ENCODE measurements around the gene INPP4B.

INPP4B gene

DNA sequence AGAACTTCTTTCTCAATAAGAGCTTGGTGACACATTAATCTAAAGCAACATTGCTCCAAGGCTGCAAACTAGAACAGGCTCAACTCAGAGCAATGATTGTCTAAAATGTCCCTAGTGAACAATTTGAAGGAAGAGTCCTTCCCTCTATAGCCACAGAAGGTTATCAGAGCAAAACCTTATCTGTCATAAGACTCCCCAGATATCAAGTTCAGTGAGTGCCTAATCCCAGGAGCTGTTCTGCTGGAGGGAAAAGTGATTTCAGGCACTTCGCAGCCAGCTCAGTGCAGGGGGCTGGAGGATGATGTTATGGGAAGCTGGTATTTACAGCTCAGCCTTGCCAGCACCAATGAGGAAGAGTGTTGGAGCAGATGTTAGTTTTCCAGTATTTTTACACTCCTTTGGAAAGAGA is 497.5 kb downstream of the INPP4B start:
- DNase-seq (ENCODE audit: low read depth), result no peak

DNA sequence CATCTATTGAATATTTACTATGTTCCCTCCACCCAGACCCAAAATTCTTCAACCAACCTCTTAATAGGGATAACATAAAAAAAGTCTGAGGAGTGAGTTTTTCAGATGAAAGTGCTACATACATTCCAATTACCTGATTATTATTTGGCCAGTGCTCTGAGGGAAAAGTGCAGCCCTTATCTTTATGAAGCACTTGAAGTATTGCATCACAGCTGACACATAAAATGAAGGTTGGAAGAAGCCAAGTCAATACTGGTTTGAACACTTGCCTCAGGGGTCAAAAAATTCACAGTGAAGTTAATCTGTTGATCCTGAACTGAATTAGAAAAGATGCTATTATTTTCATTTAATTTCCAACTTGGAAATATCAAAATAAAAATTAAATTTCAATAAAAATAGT is 498.9 kb downstream of the INPP4B start:
- DNase-seq (ENCODE audit: low read depth), result no peak

DNA sequence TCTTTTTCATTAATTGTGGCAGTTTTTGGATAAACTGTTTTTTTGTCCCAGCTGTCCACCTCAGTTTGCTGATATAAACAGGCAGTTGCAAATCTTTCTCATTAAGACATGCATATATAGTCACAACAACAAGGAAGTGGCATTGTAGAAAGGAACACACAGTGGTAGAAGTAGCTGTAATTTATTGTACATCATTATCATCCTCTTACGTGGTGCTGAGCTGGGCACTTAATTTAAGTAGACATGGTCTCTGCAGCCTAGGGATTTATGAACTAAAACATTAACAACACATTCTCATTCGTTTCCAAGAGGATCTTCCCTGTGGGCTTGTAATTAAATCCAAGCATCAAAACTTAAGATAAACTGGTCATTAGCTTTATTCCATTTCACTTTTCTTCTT is 500.2 kb downstream of the INPP4B start:
- DNase-seq (ENCODE audit: low read depth), result no peak

DNA sequence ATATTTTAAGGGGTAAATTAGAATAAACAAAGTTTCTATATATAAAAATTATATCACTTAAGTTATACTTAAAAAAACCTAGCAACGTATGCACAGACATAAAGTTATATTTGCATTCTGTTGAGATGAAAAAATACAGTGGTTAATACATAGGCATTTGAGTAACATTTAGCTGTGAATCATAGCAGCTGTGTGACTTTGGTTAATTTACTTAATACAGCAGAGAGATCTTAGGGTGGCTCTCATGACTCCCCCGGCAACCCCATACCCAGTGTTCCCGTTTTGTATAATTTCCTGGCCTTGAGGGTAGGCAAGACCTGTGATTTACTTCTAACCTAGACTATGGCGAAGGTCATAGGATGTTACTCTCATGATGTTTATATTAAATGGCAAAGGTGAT is 504.8 kb downstream of the INPP4B start:
- no peak for DNase-seq (ENCODE audit: low read depth)

DNA sequence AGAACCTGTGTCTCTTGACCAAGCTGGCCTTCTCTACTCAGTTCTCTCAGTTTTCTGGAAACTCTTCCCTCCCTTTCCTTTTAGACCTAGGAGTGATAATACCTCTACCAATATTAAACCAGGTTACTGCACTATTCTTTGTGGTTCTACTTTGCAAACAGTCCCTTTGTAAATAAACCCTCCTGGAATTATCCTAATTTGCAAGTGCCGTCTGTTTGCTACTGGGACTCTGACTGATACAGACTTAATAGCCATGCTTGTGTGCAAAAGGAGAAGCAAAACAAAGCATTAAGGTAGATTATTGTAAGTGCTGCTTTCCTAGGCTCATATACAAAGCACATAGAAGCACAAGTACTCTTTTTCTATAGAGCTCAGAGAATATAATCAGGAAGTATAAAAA is 507.0 kb downstream of the INPP4B start:
- DNase-seq (ENCODE audit: low read depth), result no peak

DNA sequence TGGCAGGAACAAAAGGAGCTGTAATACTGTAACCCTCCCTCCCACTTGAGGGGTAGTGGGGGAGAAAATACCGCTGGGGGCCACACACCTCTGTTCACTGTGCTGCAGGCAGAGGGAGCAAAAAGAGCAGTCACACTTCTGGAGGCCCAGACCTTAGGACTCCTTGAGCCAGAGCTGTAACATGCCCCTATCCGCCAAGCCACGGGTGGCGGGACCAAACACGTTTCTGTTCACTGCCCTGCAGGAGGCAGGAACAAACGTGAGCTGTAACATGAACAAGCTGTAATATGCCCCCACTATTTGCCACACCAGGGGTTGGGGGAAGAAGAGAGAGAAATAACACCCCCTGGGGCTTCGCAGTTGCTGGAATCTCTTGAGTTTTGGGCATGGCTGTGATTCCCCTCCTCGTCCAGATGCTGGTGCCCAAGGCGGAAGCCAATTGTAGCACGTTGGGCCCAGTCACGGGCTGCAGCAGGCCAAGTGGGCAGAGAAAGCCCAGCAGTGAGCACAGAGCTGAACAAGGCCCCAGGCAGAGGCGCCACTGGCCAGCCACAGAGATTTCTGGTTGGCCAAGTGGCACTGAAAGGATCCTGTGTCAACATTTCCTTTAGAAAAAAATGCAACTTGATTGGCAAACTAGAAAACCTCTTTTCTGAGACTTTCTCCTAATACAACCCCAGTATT is 509.7 kb downstream of the INPP4B start:
- DNase-seq (ENCODE audit: low read depth), result no peak

DNA sequence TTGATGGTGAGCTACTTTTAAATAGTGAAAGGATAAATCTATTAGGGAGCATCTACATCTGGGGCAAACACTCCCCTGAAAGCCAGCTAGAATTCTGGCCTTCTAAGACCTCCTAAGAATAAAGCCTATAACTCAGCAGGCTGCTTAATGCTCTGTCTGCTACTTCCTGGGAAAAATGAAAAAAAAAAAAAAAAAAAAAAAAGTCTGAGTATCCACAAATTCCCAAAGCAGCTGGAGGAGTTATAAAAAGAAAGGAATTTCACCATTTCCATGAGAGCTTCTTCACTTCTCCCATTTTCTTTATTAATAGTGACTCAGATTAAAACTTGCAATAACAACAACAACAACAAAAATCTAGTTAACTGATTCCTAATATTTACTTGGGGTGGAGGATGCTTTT is 511.2 kb downstream of the INPP4B start:
- DNase-seq (ENCODE audit: low read depth), result no peak

DNA sequence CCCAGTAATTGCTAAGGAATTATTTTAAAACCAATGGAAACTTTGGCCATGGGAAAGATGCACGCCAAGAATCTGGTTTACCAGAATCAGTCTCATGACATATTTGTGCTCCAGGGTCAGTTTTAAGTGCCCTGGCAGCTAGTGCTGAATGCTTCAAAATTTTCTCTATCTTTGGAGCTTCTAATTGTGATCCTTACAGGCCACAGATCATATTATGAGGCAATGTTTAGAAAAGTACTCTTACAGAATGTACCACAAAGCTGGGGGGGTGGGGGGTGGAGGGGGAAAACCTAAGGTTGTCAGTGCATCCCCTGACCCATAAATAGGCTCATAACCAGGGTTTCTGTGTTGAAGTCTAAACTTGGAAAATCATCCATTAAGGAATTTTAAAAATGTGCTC is 514.5 kb downstream of the INPP4B start:
- DNase-seq (ENCODE audit: low read depth), result no peak

DNA sequence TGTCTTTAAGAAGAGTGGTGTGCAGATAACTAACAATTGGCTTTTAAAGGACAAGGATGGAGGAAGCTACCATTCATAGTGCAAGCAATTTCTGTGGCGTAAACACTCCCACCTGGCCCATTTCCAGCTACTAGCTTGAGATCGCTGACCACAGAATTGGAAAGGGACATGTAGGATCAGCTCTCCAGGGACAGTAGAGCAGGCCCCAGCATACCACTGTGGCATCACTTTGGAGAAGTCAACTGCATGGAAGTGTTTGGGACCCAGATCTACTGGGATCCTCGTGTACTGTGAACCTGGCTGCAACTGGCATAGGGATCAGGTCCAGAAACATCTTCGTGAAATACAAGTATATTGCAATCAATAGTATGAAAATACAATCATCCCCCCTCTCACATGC is 515.0 kb downstream of the INPP4B start:
- DNase-seq (ENCODE audit: low read depth), result no peak

DNA sequence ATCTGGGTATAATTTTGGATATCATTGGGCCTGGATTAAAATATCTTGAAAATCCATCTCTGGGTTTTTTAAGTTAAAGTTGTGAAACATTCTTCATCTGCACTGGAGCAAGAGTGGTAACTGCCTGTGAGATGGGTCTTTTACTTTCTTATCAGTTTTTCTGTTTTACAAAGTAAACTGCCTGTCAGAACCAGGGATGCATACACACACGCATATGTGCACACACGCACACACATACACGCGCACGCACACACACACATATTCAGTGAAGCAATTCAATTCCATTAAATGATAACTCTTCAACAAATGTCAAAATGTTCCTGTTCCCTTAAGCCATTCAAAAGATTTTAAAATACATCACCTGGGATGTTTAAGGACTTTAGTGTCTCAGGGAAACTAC is 515.8 kb downstream of the INPP4B start:
- no peak for DNase-seq (ENCODE audit: low read depth)

DNA sequence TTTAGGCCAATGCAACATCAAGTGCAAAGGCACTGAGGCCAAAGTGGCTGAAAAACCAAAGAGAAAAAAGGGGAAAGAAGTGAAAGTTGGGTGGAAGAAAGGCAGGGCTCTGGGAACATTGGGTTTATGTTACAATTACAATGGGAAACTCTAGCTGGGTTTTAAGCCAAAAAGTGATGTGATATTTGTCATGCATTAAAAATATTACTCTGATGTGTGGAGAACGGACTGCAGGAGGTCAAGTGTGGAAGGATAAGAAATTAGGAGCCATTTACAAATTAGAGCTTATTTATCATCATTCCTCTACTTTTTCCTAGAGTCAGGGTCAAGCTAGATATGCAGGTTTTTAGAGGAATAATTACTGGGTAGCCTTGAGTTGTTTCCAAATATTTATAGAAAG is 516.8 kb downstream of the INPP4B start:
- DNase-seq (ENCODE audit: low read depth), result no peak

DNA sequence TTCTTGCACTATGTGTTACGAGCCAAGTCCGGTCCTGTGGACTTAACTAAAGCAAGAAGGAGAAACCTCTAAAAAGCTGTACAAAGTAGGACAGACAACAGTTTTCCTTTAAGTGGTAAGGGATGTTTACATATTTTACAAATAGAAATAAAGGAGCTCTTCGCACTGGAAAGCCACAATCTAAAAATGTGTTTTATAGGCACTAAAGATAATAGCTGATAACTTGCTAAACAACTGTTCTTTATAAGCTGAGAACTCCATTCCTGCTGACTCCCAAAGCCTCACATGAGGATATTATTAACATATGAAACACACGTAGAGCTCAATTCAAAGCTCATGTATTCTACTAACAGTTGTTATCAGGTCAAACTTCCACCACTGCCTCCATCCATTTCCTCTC is 519.9 kb downstream of the INPP4B start:
- DNase-seq (ENCODE audit: low read depth), result no peak

DNA sequence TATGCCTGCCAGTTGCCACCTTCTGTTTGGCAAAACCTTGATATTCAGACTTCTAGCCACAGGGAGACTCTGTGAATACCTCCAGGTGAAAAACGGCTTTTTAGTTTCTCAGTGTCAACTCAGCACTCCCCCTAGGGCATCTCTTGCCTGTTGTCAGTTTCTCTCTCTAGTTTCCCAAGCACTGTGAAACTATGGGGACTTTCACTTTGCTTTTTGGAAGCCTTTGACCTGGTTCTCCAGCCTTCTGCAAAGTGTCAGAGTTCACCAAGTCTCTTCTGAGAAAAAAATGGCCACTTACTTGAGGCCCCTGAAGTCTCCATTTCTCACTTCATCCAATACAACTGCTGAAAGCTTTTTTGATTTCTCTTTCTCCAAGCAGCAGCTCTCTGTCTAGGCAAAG is 521.5 kb downstream of the INPP4B start:
- no peak for DNase-seq (ENCODE audit: low read depth)

DNA sequence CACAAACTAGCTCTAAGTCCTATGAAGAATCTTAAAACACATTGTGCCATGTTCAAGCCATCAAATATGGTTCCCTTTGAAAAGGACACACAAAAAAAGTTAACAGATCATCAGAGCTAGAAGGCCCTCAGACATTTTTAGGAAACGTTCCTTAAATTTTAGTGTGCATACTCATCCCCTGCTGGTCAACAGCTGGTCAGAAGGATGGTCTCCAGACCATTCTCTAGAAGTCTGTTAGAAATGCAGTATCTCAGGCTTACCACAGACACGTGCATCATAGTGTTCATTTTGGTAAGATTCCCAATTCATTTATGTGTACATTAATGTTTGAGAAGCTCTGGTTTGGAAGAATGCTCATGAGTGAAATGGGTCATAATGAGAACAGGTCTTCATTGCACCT is 523.1 kb downstream of the INPP4B start:
- no peak for DNase-seq (ENCODE audit: low read depth)

DNA sequence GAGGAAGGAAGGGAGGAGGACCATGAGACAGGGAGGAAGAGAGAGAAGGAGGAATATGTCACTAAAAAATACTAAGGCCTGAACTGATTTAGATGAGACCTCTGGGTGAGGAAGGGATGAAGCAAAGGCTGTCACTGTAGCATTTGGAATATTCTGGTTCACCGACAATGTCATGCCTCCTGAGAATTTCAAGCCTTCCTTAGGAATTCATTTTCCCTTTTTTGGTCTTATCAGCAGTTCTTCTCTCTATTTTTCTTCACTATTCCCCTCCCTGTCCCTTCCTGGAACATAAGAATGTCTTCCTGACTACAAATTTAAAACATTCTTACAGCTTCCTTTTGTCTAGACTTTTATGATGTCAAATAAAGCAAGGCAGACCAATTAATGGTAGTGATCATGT is 527.8 kb downstream of the INPP4B start:
- no peak for DNase-seq (ENCODE audit: low read depth)

DNA sequence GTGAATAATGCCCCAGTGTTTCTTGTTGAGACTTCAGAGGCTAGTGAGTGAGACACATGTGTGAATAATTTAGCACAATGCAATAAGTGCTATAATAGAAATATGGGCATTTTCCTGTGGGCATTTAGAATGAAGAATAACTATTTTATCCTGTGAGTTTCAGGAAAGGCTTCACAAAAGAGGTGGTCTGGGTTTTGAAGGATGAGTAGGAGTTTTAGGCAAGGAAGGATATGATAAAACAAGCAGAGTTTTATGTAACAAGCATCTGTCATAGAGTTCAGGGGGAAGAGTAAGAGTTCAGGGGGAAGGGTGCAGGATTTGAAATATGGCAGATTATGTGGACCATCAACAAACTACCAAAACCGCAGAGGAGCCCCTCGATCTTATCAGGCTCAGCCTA is 529.2 kb downstream of the INPP4B start:
- DNase-seq (ENCODE audit: low read depth), result no peak

DNA sequence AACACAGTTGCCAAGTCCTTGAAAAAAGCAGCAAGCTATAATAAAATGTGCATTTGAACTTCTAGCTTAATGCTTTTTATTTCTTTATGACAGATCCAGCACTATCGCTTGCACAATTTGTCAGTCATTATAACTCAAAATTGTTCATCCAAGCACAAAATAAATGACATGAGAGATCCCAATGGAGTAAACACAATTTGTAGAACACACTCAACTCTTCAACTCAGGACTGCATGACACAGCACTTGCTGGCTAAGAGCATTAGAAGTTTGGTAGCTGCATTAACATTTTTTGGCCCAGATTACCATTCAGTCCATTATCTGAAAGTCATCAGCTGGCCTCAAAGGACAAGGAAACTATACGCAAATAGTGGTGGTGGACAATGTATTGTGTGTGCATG is 530.1 kb downstream of the INPP4B start:
- DNase-seq (ENCODE audit: low read depth), result no peak

DNA sequence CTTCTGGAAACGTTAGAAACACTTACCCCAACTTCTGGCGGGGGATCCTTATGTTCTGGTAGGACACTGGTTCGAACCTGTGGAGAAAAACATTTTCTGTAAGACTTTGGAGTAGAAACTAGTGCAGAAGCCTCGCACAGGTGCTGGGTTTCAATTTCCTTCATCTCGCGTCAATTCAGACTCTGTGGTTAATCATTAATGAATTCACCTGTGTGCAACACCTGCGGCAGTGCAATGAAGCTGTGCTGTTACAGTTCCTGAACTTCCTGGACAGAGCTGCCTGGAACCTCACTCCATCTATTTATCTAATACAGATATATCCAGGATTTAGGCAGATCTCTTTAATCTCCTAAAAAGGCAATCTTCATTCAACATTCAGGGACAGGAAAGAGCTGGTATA is 531.4 kb downstream of the INPP4B start:
- no peak for DNase-seq (ENCODE audit: low read depth)

DNA sequence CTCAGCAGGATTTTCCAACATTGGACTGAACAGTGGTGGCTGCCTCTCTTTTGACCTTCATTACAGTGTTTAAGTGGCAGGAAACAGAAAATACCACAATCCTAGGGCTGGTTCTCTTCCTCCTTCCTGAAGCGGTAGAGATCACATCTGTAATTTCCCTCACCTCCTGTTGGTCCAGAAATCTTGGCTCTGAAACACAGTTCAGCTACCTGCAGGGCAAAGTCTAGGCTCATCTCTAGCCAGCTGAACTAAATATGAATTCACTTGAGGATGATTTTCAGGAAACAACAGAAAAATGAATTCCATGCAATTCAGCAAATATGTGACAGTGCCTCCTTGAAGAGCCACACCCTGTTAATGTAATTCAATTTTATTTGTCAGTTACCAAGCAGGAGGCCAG is 531.9 kb downstream of the INPP4B start:
- DNase-seq (ENCODE audit: low read depth), result no peak

DNA sequence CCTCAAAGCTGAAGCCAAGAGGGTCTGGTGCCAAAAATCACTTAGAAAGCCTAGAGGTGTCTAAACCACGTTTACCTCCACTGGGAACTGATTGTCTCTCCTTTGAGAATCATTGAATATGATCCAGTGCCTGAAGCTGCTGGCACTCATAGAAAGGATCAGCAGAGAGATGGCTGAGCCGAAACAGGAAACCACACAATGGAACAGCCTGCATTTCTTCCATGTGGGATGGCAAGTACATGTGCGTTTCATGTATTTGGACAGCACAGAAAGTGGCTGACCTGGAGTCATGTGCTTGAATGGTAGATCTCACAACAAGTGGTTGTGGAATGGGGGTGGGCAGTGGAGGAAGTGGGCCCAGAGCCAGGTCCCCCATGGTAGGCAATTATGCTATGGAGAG is 533.7 kb downstream of the INPP4B start:
- no peak for DNase-seq (ENCODE audit: low read depth)

DNA sequence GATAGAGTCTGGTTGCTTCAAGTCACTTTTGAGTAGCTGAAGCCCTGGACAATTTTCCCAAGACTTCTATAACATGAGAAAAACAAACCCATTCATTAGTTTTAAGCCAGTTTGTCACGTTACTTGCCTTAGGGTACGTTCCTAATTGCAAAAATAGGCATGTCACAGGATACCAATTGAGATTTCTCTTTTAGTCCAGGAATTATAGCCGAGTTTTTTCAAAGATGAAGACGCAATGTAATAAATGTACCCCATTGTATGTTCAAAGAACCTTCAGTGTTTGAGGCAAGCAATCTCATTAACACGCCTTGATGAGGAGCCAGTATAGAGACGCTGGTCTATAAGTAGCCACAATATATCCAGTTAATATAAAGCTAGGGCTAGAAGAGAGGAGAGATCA is 534.2 kb downstream of the INPP4B start:
- DNase-seq (ENCODE audit: low read depth), result no peak

DNA sequence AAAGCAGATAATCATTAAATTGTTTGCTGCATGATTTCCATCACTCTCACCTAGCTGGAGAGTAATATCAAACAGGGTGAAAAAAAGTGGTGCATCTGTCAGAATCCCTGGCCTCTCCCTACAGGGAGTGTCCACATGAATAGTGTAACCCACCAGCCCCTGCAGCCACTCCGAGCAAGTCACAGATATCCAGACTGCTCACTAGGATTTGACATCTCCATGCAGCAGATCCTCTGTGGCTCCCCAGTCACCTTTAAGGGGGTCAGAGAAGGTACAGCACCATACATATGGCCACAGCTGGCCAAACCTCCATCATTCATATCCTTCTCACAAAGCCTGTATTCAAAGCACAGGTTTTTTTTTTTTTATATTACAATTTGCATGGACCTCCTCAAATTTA is 536.3 kb downstream of the INPP4B start:
- DNase-seq (ENCODE audit: low read depth), result no peak

DNA sequence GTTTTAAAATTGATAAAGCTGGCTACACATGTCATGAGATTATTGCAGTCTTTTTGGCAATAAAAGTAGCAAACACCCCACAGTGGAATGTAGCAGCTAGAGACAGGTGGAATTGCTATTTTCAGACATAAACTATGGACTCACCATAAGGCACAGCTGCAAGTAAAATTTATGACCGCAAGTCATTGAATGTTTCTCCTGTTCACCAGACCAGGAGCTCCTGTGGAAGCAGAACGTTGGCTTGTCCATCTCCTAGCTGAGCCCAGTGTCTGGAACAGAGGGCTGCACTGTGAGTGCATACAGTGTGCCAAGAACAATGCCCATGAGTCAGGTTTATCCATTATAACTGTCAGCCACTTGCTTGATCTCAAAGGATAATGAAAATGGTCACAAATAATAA is 538.2 kb downstream of the INPP4B start:
- no peak for DNase-seq (ENCODE audit: low read depth)

DNA sequence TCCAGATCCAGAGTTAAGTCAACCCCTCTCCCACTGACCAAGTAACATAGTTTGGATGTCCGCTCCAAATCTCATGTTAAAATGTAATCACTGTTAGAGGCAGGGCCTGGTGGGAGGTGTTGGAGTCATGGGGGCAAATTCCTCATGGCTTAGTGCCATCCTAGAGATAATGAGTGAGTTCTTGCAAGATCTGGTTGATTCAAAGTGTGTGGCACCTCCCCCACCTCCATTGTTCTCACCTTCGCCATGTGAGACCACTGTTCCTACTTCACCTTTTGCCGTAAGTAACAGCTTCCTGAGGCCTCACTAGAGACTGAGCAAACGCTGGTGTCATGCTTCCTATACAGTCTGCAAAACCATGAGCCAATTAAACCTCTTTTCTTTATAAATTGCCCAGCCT is 548.8 kb downstream of the INPP4B start:
- DNase-seq (ENCODE audit: low read depth), result no peak

DNA sequence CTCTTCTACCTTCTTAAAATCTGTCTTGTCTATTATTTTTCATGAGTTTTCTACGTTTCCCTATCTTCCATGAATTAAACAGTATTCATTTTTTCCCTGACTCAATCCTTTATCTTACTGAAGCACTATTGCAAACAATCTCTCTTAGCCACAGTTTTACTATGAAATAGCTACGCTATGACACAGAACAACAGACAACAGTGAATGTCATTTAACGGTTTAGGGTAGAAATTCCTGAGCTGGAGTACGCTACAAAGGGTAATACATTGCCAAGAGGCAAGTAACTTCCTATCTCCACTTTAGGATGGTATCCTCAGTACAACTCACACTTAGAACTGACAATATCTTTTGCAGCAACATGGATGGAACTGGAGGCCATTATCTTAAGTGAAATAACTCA is 552.6 kb downstream of the INPP4B start:
- no peak for DNase-seq (ENCODE audit: low read depth)

Measured in T-helper 22 cell (primary cell).